Stimulated activated CD4-positive, alpha-beta T cell treated with anti-CD3 and anti-CD28 coated beads, Interleukin-2, amount 100 ng/mL, for 48 hours (primary cell): ENCODE data around the gene HHATL.

Source experiments
- DNase-seq, 2 donors: peaks; one replicate each; pipeline ENCODE4 v3.0.0-alpha.2; 2020

Gene HHATL

DNA sequence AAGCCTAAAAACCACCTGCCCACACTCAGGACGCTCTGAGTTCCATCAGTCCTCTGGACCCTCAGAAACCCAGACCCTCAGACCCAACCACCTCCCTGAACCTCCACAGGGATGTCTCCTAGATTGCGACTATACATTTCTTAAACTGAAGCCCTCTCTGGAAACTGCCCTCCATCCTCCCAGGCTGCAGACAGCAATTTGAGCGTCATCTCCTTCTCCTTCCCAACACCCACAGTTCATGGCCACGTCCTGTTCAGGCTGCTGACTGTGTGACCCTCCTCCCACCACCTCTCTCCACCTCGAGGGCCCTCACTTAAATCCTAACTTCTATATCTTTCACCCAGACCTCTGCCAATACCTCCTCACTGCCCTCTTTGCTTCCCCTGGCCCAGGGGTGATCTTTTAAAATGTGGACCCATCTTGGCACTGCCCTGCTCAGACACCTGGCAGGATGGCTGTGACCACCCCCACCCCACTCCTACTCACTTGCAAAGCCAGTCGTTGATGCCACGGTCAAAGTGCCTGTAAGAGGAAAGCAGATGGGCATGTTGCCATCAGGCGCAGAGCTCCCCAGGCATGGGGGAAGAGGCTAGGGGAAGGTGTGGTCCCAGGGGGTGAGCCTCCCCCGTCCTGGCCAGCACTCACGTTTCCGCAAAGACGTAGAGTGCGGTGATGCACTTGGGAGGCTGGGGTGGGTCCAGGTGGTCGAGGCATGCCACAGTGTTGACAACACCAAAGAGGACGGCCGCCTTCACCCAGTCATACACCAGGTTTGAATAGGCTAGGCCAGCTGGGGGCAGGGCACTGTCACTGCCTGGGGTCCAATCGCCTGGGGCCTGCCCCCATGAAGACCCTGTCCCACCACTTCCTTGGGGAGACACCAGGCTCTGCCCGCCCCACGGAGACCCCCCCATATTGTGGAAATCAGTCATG lies 6.0 kb downstream of the HHATL start:
- no peak for DNase-seq

GRCh38 chr3:42694366-42694765 lies 8.2 kb downstream of the HHATL start:
- no peak for DNase-seq

DNA sequence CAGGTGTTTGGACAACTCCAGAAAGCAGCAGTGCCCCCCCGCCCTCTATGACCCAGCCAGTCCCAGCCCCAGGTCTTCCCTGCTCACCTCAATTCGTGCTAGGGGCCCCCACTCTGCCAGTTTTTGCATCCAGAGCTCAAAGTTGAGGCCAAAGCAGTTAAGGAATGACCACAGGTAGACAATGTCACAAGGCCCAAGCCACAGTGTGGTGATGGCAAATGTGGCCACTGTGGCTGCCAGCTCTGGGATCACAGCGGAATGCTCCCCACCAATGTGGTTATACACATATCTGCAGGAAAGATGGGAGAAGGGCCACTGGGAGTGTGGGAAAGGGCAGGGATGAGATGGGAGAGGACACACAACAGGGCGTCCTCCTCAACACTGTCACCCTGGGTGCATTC lies 9.1 kb downstream of the HHATL start:
- DNase-seq: no peak

DNA sequence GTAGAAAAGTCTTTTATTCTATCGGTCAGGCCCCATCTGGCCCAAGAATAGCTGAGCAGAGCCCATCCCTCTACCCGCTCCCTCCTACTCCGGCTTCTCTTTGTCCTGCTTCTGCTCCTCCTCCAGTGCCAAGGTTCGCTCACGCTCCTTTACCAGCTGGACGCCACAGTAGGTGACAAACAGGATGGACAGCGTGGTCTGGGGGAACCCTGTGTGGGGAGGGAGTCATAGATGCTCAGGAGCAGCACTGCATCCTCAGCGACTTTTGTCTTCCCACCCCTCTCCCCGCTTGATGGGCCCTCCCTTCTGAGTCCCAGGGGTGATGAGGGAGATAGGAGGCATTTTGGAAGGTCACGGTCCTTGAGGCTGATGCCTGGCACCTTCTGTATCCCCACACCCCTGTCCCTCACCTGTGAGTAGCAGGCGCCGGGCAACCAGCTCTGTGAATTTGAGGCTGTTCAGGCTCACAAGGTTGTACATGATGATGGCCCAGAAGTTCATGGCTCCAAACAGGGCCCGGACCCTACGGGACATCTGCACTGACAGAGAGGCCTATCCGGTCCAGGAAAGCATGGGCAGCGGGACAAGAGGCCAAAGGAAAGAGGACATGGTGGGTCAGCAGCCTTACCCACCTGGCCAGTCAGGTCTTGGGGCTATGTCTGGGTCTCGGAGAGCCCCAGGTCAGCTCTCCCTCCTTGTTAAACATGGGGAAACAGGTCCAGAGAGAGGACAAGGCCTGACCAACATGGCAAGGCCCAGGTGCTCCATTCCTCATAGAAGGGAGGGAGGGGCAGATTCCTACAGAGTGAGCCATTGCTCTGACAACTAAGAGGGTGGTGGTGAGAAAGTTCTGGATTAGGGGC lies 9.7 kb downstream of the HHATL start:
- DNase-seq: no peak

GRCh38 chr3:42691816-42692666 lies 10.6 kb downstream of the HHATL start:
- DNase-seq: no peak

DNA sequence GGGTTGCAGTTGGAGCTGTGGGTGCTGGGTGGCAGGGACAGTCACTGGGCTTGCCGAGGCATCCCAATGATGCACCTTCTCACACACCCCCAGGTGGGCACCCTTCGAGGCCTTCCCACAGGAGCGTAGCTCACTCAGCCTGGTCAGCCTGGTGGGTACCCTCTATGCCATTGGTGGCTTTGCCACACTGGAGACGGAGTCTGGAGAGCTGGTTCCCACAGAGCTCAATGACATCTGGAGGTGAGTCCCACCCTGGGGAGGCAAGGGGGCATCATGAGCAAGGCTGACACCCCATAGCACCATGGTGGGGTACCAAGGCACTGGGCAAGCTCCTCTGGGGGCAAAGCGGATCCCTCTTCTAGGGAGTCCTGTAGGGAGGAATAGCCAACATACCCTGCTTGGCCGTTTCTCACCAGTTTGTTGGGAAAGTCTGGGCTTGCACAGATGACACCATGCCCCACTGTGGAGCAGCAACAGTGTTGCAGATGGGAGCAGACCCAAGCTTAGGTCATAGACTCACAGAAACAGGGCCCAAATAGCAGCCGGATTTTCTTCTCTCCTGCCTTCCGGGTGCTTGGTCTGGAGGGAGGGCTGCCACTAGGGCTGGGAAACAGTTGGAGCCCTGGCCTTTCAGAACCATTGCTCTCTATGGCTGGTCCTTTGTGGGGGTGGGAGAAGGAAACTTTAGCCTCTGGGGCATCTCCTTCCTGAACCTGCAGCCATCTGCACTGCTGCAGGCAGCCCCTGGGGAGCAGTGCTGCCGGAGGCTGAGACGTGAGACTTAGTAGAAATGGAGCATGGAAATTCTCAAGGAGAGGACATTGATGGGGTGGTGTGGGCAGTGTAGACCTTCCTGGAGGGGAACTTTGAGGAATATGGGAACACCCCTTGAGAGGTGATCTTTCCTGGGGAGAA lies 11.6 kb downstream of the HHATL start:
- DNase-seq: no peak

DNA sequence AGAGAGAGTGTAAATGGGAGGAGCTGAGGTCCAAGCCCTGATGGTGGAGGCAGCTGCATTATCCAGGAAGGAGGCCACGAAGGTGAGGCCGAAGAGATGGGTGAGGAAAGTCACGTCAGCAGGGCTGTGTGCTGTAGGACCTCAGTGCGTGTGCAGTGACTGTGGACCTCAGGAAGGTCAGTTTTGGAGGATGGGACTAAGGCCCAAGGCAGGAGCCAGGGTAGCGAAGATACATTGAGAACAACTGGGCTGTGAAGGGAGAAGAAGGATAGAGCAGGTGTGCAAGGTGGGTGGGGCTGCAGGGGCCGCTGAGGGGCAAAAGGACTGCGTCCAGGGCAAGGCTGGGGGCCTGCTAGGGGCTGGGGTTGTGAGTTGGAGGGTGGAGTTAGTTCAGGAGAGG lies 12.4 kb downstream of the HHATL start:
- DNase-seq: no peak

GRCh38 chr3:42689421-42690014 lies 13.1 kb downstream of the HHATL start:
- DNase-seq: no peak

- no peak for DNase-seq
Measured at GRCh38 chr3:42688487-42689420, 13.8 kb downstream of the HHATL start.

- DNase-seq: no peak
Measured at GRCh38 chr3:42688016-42688415, 14.6 kb downstream of the HHATL start.

- no peak for DNase-seq
Measured at GRCh38 chr3:42686832-42687650, 15.6 kb downstream of the HHATL start.

GRCh38 chr3:42685891-42686820 lies 16.4 kb downstream of the HHATL start:
- no peak for DNase-seq

DNA sequence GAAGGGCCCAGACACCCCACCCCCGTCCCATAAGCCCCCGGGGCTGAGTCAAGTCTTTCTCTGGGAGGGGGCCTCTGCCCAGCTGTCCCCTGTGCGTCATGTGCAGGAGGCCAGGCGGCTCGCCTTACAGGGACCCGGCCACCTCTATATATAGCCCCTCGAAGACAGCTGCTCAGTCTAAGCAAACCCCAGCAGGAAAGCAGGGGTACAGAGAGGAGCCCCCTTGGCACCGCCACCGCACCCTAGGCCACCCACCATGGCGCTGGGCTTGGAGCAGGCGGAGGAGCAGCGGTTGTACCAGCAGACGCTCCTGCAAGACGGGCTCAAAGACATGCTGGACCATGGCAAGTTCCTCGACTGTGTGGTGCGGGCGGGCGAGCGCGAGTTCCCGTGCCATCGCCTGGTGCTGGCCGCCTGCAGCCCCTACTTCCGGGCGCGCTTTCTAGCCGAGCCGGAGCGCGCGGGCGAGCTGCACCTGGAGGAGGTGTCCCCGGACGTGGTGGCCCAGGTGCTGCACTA lies 17.2 kb downstream of the HHATL start, which contains the start of gene KLHL40:
TSS of gene KLHL40 (plus strand) at position 175 of the 519 bp plus-strand sequence. CDS start at position 257, 82 bp downstream.
- DNase-seq: no peak

DNA sequence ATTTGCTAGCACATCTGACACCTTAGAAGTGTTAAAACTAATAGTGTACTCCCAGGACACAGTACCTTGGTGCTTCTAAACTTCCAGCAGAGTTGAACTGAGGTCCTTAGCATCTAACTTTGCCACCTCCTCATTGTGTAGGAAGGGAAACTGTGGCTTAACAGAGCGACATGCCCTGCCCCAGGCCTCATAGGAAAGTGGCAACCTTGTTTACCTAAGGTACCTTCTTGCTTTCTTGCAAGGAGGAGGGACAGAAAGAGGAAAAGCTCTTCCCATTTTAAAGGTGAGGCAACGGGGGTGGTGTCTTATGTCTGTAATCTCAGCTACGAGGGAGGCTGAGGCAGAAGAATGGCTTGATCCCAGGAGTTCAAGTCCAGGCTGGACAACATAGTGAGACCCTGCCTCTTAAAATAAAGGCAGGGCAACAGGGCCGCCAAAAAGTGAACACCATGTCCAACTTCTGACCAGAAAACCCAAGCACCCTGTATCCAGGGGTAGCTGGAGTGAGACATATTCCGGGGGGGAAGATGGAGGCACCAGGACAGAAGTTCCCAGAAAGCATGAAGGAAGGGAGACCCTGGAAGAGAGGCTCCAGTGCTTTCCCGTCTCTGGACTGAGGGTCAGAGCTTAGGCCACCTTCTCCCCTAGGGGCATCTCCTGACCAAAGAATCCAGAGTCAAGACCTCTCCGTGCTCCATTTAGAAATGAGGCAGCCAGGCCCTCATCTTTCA lies 17.8 kb downstream of the HHATL start:
- no peak for DNase-seq

DNA sequence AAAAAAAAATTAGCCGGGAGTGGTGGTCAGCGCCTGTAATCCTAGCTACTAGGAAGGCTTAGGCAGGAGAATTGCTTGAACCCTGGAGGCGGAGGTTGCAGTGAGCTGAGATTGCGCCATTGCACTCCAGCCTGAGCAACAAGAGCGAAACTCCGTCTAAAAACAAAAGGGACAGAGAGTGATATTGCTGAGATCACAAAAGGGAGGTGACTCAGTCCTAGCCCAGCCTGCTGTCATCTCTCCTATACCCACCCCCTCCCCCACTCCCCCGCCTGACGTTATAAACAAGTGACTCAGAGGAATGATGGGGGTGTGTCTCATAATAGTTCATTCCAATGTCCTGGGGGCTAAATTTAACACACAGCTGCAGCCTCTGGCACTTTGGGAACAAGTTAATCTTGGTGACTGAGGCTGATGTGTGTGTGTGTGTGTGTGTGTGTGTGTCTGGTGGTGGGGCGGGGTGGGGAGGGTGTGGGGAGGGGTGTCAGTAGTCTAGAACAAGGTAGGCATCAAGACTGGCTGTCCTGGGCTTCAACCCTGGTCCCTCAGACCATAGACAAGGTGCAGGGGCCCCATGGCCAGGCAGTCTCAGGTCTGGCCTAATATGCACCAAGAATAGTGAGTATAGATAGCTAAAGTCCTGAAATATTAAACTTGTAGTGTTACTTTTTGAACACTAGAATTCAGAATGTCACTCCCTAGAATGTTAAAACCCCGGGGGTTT lies 18.6 kb downstream of the HHATL start:
- peak; percentile 45 to 48 for DNase-seq
